GM13977 (cell line): ENCODE data around the gene TGFBR3L.

Experiments used
- DNase-seq: peaks from one replicate; pipeline ENCODE4 v3.0.0; 2012; ENCODE audit warnings: low spot score
- CTCF ChIP-seq: IDR thresholded peaks from 2 replicates; pipeline ENCODE4 v1.5.1; 2012; ENCODE audit warnings: mild to moderate bottlenecking, control low read depth; ENCODE audit not compliant: insufficient read depth; ENCODE audit errors: extremely low read depth, missing control alignments
- in situ Hi-C: fragments of 300-500 bp; cut with MboI; formaldehyde crosslinking; loops from one replicate; pipeline ENCODE4 v1.12.0; 2022; ENCODE audit warnings: low sequenced_read_pairs, low pct_unique_long_range_greater_than_20kb, mixed read lengths, inconsistent platforms; ENCODE audit not compliant: unreplicated experiment

The TGFBR3L gene

DNA sequence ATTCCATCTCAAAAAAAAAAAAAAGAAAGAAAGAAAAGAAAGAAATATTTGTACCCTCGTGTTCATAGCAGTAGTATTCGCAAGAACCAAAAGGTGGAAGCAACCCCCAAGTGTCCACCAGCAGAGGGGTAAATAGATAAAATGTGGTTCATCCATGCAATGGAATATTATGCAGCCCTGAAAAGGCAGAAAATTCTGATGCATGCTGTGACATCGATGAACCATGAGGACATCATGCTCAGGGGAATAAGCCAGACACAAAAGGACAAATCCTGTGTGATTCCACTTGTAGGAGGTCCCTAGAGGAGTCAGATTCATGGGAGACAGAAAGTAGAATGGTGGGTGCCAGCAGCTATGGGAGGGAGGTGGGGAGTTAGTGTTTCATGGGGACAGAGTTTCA, 32.7 kb upstream of the TGFBR3L start:
- TF ChIP-seq CTCF: no peak
- in situ Hi-C loops: no loop called here
- no peak for DNase-seq

DNA sequence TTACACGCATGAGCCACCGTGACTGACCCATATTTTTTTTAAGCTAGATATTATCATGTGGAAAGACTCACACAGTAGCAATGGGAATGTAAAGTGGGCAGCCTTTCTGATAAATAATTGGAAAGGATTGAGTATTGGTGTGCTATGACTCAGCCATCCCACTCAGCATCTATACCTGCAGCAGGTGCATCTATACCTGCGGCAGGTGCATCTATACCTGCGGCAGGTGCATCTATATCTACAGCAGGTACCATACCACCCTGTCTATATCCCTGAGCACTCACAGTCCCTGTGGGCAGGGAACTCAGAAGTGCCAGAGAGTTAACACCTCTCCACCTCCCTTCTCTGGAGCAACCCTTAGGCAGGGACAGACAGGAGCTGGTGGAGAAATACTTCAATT, 31.5 kb upstream of the TGFBR3L start:
- in situ Hi-C loops: no loop called here
- no peak for TF ChIP-seq CTCF
- DNase-seq: no peak

DNA sequence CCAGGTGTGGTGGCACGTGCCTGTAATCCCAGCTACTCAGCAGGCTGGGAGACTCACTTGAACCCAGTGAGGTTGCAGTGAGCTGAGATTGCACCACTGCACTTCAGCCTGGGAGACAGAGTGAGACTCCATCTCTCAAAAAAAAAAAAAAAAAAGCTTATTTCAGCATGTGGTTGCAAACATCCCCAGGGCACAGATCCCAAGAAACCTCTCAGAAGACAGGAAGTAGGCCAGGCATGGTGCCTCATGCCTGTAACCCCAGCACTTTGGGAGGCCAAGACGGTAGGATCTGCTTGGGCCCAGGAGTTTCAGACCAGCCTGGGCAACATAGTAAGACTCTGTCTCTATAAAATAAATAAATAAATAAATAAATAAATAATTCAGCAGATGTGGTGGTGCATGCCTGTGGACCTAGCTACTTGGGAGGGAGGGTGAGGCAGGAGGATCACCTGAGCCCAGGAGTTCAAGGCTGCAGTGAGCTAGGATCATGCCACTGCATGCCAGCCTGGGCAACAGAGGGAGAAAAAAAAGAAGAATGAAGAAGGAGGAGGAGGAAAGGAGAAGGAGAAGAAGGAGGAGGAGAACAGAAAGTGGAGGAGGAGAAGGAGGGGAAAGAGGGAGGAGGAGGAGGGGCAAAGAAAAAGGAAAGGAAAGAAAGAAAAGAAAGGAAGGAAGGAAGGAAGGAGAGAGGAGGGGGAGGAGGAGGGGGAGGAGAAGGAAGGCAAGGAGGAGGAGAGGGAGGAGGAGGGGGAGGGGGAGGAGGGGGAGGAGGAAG, 30.6 kb upstream of the TGFBR3L start:
- DNase-seq: no peak
- in situ Hi-C loops: no loop called here
- TF ChIP-seq CTCF: no peak

DNA sequence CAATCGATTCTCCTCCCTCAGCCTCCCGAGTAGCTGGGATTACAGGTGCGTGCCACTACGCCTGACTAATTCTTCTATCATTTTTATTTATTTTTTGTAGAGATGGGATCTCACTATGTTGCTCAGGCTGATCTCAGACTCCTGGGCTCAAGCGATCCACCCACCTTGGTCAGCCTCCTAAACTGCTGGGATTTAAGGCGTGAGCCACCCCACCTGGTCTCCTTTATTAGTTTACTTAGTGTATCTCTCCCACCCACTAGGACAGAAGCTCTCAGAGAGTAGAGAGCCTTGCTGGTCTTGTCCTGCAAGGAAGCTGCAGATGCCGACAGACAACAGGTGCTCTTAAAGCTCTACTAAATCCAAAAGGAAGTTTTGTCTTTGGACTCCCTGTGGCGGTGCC, 28.8 kb upstream of the TGFBR3L start:
- TF ChIP-seq CTCF: no peak
- in situ Hi-C loops: no loop called here
- no peak for DNase-seq

DNA sequence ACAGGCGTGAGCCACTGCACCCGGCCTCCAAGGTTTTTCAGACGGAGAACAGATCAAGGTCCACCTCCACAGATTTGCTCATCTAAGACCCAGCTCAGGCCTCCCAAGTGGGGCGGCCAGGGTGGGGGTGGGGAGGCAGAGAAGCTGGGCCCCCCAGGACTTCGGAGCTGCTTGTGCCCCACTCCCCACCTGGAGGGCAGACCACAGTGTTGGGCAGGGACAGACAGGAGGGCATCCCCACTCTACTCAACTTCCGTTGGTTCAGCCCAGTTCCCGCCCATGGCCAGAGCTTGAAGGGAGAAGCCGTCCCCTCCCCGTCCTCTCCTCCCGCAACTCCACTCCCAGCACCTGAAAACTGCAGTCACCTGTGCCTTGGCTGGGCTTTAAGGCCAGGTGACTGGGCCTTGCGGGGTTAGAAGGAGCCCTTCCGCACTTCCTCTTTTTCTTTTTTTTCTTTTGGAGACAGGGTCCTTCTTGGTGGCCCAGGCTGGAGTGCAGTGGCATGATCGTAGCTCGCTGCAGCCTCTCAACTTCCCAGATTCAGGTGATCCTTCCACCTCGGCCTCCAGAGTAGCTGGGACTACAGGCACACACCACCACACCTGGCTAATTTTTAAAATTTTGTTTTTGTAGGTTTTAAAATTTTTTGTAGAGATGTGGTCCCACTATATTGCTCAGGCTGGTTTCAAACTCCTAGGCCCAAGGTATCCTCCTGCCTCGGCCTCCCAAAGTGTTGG, 27.1 kb upstream of the TGFBR3L start:
- no peak for DNase-seq
- in situ Hi-C loops: no loop called here
- no peak for TF ChIP-seq CTCF

DNA sequence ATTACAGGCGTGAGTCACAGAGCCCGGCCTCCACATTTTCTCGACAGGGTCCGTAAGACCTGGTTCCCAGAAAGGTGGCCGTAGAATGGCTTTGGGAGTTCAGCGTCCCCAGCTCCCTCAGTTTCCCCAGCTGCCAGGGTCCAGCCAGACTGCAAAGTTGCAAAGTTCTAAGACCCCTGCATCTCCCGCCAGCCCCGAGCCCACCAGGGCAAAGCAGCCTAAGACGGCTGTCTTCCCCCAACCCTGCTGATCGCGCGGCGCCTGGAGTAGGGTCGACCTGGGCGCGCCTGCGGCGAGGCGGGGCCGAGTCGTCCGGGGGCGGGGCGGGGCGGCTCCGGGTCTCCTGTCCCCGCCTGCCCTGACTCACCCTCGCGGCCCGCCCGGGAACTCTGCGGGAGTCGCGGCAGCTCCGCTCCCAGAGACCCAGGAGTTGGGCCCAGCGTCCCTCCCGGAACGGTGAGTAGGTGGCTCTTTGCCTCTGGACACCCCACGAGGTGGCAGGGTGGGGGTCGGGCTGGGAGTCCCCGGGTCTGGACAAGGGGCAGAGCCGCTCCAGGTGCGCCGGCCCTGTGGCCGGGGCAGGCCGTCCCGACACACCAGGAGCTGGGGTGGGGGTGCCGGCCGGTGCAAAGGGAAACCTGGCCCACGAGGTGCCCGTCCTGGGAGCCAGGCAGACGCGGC, 26.3 kb upstream of the TGFBR3L start, which contains the start of gene LRRC8E:
TSS of gene LRRC8E (plus strand) at position 366 of the 681 bp plus-strand sequence. CDS start 7,094 bp downstream, outside the sequence.
- no peak for TF ChIP-seq CTCF
- DNase-seq: no peak
- in situ Hi-C loops: no loop called here
